Fibroblast of skin of left quadriceps (primary cell): ENCODE data around the gene CIROP.

ENCODE experiments used
- DNase-seq, 2 experiments: peaks; one replicate each; pipeline ENCODE4 v3.0.0-alpha.2; 2013; ENCODE audit warnings: low read depth in 2 of 2

Gene CIROP, protein sequence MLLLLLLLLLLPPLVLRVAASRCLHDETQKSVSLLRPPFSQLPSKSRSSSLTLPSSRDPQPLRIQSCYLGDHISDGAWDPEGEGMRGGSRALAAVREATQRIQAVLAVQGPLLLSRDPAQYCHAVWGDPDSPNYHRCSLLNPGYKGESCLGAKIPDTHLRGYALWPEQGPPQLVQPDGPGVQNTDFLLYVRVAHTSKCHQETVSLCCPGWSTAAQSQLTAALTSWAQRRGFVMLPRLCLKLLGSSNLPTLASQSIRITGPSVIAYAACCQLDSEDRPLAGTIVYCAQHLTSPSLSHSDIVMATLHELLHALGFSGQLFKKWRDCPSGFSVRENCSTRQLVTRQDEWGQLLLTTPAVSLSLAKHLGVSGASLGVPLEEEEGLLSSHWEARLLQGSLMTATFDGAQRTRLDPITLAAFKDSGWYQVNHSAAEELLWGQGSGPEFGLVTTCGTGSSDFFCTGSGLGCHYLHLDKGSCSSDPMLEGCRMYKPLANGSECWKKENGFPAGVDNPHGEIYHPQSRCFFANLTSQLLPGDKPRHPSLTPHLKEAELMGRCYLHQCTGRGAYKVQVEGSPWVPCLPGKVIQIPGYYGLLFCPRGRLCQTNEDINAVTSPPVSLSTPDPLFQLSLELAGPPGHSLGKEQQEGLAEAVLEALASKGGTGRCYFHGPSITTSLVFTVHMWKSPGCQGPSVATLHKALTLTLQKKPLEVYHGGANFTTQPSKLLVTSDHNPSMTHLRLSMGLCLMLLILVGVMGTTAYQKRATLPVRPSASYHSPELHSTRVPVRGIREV

DNA sequence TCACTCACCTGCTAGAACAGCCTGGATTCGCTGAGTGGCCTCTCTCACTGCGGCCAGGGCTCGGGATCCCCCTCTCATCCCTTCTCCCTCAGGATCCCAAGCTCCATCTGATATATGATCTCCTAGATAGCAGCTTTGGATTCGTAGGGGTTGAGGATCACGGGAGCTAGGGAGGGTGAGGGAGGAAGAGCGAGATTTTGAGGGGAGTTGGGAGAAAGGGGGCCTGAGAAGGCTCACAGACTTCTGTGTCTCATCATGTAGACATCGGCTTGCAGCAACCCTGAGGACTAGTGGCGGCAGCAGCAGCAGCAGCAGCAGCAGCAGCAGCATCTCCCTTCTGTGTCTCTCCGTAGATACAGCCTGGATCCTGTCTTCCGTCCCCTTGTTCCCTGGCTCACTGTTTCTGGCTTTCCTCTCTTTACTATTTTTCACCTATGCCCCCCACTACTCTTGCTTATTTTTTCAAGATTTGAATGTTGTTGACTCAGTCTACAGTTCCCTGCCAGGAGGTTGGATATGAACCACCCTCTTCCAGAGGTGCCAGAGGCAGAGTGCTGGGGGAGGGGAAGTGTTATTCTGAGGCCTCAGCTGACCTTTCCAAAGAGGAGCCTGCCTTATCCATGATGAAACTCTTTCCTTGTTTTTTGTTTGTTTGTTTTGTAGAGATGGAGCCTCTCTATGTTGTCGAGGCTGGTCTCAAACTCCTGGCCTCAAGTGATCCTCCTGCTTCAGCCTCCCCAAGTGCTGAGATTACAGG, at the start of gene CIROP:
TSS of gene CIROP (minus strand) at position 399 of the 757 bp plus-strand sequence. CDS start at position 330, 69 bp downstream.
- no peak for DNase-seq

DNA sequence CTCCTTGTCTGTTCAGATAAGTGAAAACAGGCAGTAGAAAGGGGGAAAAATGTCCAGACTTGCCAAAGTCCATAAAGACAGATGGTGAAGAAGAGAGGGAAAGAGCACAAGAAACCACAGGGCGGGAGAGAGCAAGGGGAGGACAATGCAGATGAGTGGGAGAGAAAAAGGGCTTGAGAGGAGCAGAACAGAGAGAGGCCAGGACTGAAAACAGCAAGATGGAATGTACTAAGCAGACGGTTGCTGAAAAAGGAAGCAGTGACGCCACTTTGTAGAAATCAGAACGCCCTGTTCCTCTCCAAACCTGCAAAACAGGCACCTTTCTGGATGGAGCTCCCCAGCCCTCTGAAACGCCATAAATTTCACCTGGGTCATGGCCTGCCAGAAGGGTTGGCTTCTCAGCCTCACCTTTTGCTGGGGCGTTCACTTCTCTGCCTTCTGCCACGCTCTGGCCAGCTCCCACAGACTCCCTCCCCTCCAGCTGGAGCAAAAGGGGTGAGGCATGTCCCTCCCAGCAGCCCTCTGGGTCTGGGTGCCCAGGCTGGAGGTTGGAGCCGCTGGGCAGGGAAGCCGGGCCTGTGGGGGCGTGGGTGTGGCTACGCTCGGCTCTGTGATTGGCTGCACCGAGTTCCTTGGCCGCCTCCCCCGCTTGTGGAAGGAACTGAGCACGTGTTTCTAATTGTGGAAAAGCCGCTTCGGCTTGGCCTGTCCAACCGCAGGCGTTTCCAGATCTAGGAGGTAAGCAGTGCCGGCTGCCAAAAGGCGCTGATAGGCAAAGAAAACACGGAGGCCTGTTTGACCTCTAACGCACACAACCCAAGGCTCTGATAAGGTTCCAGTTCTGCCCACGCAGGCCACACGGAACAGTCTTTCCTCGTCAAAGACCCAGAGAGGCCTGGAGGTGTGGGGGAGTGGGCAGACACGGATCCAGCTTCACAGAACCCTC, 49.3 kb upstream of the CIROP start:
- peak; percentile 85 to 86 for DNase-seq

DNA sequence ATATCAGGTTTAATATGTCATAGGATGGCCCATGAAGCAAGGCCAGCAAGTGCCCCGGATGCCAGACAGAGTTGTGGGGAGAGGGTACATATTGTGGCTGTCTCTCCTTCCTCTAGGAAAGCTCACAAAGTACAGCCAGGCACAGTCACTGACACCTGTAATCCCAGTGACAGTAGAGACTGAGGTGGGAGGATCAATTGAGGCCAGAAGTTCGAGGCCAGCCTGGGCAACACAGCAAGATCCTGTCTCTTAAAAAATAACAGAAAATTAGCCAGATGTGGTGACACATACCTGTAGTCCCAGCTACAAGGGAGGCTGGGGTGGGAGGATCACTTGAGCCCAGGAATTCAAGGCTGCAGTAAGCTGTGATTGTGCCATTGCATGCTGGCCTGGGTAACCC, 46.6 kb upstream of the CIROP start:
- no peak for DNase-seq

DNA sequence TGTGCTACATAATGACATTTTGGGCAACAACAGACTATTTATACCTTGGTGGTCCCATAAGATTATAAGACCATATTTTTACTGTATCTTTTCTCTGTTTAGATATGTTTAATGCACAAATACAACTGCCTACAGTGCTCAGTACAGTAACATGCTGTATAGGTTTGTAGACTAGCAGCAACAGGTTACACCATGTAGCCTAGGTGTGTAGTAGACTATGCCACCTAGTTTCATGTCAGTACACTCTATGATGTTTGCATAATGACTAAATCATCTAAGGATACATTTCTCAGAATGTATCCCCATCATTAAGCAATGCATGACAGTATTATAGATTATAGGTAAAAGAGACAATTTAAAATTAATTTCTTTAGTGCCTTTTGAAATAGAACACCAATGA, 45.0 kb upstream of the CIROP start:
- DNase-seq = no peak

DNA sequence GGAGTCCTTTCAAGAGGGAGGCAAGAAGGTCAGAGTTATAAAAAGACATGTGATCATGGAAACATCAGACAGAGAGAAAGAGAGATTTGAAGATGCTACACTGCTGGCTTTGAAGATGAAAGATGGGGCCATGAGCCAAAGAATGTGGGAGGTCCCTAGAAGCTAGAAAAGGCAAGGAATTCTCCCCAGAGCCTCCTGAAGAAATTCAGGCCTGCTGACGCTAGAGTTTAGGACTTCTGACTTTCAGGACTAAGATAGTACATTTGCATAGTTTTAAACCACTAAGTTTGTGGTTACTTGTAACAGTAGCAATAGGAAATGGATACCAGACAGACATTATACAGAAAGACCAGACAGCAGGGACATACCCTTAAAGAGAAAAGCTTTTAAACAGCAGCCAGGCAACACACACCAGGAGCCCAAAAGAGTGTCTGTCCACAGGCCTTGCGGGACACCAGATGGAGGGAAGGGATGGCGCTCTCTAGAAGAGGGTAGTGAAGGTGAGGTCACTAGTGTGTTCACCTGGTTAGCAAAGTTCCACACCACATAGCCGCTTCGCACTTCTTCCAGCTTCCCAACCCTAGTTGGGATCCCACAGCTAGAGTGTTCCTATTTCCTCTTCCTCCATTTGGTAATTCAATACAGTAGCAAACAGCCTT, 43.9 kb upstream of the CIROP start:
- DNase-seq = no peak

DNA sequence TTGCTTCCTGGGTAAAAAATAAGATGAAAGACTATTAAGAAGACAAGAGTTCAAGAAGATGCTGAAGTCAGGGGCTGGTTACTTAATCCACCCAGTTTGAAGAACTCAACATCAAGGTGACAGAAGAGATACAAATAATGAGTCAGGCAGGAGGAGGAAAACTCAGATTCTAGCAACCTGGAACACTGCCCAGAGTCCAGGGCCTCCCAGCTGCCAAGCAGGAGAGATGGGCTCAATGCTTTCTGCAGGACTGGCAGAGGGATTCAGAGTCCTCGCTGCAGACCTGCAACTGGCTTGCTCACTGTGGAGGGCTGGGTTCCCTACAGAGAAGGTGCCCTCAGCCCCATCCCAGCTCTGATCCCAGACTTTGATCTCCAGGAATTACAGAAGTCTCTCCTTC, 42.9 kb upstream of the CIROP start:
- DNase-seq = no peak

DNA sequence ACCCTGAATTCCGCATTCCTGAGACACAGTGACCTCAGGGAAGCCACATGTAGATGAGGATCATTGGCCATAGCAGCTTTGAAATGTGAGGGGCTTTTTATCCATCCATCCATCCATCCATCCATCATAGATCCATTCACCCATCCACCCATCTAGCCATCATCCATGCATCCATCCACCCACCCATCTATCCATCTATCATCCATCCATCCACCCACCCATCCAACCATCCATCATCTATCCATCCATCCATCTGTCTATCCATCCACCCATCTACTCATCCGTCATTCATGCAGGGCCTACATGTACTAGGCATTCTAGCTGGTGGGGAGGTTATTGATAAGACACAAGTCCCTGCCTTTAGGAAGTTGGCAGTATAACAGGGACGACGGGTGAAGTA, 42.2 kb upstream of the CIROP start:
- no peak for DNase-seq

DNA sequence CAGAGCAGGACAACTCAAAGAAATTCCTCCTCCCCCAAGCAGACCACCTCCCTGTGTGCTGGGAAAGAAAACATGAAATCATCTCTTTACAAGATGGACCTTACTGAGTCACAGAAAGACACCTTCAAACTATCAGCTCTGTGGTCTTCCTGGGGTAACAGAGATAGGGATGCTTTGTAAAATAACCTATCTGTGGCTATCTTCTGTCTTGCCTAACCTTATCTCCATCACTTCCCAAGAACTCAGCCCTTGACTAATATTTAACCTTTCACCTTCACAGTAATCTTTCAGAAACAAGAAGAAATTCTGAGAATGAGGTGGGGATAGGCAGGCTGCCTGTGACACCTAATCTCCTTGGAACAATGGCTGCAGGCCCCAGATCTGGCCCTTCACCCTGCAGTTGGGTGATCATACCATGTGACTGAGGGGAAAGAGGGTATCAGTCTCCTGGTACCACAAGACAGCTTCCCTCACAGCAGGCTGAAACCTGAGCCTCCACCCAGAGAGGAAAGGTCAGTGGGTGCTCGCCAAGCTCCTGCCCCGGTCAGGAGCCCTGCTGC, 41.6 kb upstream of the CIROP start:
- DNase-seq = no peak

DNA sequence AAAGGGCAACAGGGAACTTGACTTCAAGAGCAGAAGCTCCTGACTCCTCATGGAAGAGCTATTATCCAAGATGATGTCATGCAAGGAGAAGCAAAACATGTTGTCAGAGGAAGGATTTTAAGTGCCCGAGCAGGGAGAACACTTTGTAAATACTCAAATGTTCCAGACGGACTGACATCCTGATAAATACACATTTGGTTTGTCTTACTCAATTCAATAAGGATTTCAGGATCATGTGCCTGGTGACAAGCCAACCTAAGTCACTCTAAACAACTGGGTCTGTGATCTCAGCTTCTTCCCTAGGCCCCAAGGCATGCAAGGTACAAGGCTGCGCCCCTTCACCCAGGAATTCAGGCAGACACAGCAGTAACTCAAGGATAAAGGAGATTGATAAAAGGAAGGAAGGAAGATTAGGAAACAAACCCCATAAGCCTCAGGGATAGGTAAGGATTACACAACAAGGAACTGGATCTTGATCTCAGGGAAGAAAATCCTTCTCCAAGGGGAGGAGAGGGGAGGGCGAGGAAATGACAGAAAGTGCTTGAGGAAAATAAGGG, 41.1 kb upstream of the CIROP start:
- DNase-seq = no peak

DNA sequence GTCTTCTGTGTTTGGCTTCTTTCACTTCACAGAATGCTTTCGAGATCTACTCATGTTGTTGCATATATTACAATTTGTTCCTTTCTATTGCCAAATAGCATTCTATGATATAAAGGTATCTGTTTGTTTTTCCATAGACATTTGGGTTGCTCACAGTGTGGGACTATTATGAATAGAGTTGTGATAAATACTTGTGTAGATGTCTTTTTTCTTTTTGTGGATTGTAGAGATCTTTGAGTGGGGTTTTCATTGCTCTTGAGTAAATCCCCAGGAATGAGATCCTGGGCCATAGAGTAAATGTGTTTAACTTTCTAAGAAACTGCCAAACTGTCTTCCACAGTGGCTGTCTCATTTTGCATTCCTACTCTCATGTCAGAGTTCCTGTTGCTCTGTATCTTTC, 39.1 kb upstream of the CIROP start:
- no peak for DNase-seq

DNA sequence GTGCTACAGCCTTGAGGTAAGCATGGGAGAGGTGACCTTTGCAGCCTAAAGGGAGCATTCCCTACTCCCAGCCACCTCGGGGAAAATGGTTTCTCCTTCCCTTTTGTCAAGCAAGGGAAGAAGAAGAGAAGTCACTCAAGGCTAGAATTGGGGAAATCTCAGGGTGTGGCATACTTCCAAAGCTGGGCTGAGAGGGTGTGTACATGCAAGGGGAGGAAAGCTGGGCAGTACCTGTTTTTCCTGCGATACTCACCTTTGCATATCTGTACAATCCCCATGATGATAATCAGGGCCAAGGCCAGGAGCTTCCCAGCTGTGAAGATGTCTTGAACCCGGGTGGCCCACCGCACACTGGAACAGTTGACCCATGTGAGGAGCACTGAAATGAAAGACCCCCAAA, 38.0 kb upstream of the CIROP start:
- DNase-seq = no peak

DNA sequence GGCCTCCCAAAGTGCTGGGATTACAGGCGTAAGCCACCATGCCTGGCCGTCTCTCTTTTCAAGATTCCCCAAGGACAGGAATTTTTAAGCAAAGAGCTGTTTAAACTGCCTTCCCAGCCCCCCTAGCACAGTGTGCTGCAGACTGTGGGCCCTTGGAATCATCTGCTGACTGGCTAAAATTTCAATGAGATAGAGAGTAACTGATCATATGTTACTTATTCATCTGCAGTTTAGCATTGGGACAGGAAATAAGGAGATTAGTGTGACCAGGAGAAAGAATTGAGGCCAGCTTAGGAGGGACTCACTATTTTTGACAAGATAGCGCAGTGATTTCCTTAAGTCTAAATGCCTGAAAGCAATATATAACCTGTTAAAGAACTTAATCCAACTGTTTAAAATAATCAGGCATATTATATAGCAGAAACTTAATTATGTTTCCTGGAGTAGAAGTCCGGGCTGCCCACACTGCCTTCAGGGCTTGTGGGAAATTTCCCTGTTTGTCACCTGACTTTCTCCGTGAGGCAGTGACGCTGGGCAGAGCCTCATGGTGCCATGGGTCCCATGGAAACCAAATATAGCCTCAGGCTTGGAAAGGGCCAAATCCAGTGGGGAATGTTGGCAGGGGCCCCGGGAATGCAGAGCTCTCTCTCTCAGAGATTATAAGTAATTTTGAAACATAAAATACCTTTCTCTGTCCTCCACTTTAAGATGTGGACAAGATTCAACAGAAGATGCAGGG, 37.1 kb upstream of the CIROP start:
- no peak for DNase-seq

DNA sequence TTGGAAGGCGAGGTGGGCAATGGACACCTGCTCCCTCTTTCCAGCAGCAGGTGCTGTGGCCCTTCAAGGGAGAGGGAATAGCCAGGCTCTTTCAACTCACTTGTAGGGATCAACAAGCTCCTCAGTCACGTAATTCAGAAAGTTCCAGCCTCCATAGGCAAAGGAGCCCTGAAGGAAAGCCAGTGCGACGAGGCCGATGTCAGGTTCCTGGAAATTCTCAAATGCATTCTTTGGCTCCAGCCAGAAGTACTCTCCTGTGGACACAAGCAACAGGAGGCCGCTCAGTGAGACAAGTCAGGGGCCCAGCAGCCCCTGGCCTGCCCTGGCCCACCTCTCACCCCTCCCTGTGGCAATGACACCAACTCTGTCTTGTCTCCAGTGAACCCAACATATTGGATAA, 35.6 kb upstream of the CIROP start:
- no peak for DNase-seq

DNA sequence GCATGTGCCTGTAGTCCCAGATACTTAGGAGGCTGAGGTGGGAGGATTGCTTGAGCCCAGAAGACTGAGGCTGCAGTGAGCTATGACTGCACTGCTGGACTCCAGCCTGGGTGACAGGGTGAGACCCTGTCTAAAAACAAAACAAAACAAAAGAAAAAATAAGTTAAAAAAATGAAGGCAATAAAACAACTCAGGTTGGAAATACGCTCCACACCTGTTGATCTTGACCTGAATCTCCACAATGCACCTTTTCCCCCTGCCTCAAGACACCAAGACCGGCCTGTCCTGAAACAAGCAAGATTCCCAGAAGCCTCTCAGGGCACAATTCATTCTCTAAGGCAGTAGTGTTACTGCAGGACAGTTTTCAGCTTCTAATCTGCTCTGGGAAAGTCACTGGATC, 35.1 kb upstream of the CIROP start:
- DNase-seq = no peak

DNA sequence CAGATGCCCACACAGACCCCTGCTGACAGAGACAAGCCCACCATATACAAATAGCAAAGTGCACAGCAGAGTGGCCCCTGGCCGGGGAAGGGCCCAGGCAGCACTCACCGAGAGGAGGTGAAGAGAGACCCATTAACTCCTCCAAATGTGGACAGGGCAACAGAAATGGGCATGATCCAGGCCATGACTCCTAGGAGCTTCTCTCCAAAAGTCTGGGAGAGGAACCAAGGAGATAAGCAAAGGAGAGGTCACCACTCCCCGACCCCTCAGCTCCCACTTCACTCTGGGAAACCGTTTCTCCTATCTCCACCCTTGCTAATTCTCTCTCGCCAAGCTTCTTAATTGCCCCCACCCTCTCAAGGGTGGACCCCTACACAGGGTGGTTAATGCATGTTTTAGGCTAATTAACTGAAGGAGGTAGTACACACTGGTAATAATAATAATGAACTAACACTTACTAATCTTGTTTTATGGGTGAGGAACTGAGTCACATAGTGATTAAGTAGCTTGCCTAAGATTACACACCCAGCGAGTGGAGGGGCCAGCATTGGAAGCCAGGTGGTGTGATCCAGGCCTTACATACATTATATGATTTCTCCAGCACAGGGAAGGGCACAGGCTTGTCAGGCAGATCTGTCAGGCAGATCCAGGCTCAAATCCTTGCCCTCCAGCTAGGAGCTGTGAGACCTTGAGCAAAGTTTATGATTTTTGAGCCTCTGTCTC, 33.2 kb upstream of the CIROP start:
- DNase-seq = no peak

DNA sequence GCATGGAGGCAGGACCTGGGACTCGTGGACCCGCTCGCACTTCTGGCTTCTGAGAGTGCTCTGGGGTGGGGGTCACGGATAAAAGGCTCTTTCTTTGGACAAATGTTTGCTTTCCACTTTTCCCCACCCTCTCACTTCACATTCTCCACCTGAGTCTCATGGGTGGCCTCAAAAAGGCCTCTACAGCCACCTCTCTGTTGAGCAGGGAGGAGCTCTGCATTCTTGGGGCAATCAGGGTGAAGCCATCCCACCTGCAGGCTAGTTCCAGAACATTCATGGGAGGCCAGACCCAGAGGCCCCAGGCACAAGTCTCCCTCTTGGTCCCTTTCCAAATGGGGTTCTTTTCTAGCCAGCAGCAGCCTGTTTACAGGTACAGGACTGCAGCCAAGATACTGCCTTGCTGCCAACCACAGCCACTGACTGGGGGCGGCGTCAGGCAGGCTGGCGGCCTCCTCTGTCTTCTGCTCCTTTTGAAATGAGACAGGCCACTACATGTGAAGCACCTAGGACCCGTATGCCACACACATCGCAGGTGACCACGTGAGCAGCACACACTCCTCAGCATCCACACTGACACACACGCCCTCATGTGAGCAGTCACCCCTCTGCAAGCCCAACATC, 32.5 kb upstream of the CIROP start:
- no peak for DNase-seq

DNA sequence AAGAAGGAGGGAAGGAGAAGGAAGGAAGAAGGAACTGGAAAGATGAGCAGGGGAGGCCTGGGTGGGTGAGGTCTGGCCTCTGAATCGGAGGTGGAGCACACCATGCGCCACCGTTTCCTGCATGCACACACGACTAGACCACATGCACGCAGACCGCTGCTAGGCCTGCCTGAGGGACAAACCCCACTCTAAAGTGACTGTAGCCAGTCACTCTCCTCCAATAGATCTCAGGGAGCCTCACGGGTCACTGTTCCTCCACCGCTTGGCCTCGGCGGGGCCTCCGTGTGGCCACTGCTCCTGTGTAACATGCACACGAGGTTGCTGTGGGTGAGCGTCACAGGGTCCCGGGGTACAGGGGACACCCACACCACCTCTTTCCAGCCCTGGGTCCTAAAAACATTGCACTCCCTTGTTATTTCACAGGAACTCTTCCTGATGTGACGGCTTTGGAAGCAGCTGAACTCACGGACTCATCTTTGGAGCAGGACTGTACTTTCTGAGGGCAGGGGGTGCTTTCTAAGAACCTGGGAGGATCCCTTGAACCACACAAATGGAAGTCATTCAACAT, 31.9 kb upstream of the CIROP start:
- DNase-seq = no peak

DNA sequence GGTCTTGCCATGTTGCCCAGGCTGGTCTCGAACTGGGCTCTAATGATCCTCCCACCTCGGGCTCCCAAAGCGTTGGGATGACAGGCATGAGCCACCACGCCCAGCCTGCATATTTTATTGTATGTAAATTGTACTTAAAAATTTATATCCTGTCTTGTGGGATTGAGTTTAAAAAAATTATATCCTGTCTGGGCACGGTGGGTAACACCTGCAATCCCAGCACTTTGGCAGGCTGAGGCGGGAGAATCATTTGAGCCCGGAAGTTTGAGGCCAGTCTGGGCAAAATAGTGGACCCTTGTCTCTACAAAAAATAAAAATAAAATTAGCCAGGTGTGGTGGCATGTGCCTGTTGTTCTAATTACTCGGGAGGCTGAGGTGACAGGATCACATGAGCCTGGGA, 28.2 kb upstream of the CIROP start:
- no peak for DNase-seq
